Measurements from ENCODE around the gene KRTAP22-2. TPM values are rescaled to one million over a fixed set of nuclear protein-coding genes. Genes with fewer than 3 reads are reported as not detected.

KRTAP22-2 gene
- total RNA-seq, 1 donor from 2014 or later = not detected

GRCh38 chr21:30567617-30568016 lies 22.6 kb downstream of the KRTAP22-2 start:
- ATAC-seq = peak; percentile 83

GRCh38 chr21:30563630-30564029 lies 26.6 kb downstream of the KRTAP22-2 start:
- intact Hi-C loops (cut with micrococcal nuclease) = no loop called here
- no peak for ATAC-seq

More at GRCh38 chr21:30567617-30568016, 22.6 kb downstream of the KRTAP22-2 start:
- DNase-seq = no peak
- intact Hi-C loops (cut with micrococcal nuclease) = no loop called here

GRCh38 chr21:30563072-30563471 lies 27.1 kb downstream of the KRTAP22-2 start:
- intact Hi-C loops (cut with micrococcal nuclease) = no loop called here
- ATAC-seq (no peak), DNase-seq (no peak)

More at GRCh38 chr21:30563630-30564029, 26.6 kb downstream of the KRTAP22-2 start:
- DNase-seq = no peak

- intact Hi-C loops (cut with micrococcal nuclease) = no loop called here
- no peak for ATAC-seq
- no peak for DNase-seq
These were observed 28.2 kb downstream of the KRTAP22-2 start for GRCh38 chr21:30561957-30562356.

GRCh38 chr21:30561264-30561895 lies 28.8 kb downstream of the KRTAP22-2 start, which contains the start of gene KRTAP19-7:
KRTAP19-7 (minus strand) TSS chr21:30561314; CDS start chr21:30561289, 25 bp downstream.
- intact Hi-C loops (cut with micrococcal nuclease) = no loop called here

GRCh38 chr21:30555095-30555494 lies 35.1 kb downstream of the KRTAP22-2 start:
- ATAC-seq = no peak
- intact Hi-C loops (cut with micrococcal nuclease) = no loop called here
- no peak for DNase-seq

More at GRCh38 chr21:30561264-30561895, 28.8 kb downstream of the KRTAP22-2 start, which contains the start of gene KRTAP19-7:
- no peak for DNase-seq
- no peak for ATAC-seq

- ATAC-seq (peak; percentile 63), DNase-seq (peak; percentile 25)
- intact Hi-C loops (cut with micrococcal nuclease) = no loop called here
These were observed 37.4 kb downstream of the KRTAP22-2 start for GRCh38 chr21:30552782-30553181.

GRCh38 chr21:30541764-30542163 lies 48.4 kb downstream of the KRTAP22-2 start, which contains the start of gene KRTAP19-6:
KRTAP19-6 (minus strand) TSS chr21:30541864; CDS start chr21:30541833, 31 bp downstream.
- no peak for DNase-seq
- no peak for ATAC-seq
- intact Hi-C loops (cut with micrococcal nuclease) = no loop called here

Other genes with a start within 250 kb of the KRTAP22-2 start
- not detected for gene KRTAP23-1, start 241.8 kb downstream of the KRTAP22-2 start, total RNA-seq
- gene KRTAP13-2, start 218.1 kb downstream of the KRTAP22-2 start, total RNA-seq = not detected
- gene KRTAP13-1, start 194.4 kb downstream of the KRTAP22-2 start, total RNA-seq = not detected
- gene KRTAP13-3, start 164.5 kb downstream of the KRTAP22-2 start, total RNA-seq = not detected
- gene KRTAP13-4, start 160.2 kb downstream of the KRTAP22-2 start, total RNA-seq = not detected
- not detected for gene KRTAP15-1, start 150.1 kb downstream of the KRTAP22-2 start, total RNA-seq
- not detected for gene KRTAP19-1, start 110.0 kb downstream of the KRTAP22-2 start, total RNA-seq
- not detected for gene KRTAP19-2, start 103.0 kb downstream of the KRTAP22-2 start, total RNA-seq
- gene KRTAP19-3, start 98.4 kb downstream of the KRTAP22-2 start, total RNA-seq = not detected
- not detected for gene KRTAP19-4, start 93.2 kb downstream of the KRTAP22-2 start, total RNA-seq
- not detected for gene KRTAP19-5, start 88.3 kb downstream of the KRTAP22-2 start, total RNA-seq
- gene KRTAP19-6, start 48.5 kb downstream of the KRTAP22-2 start, total RNA-seq = not detected
- not detected for gene KRTAP19-7, start 29.1 kb downstream of the KRTAP22-2 start, total RNA-seq
- not detected for gene KRTAP6-3, start 2.0 kb upstream of the KRTAP22-2 start, total RNA-seq
- gene KRTAP6-2, start 8.5 kb upstream of the KRTAP22-2 start, total RNA-seq = not detected
- not detected for gene KRTAP22-1, start 10.7 kb upstream of the KRTAP22-2 start, total RNA-seq
- gene KRTAP6-1, start 23.5 kb upstream of the KRTAP22-2 start, total RNA-seq = not detected
- not detected for gene KRTAP20-1, start 26.0 kb upstream of the KRTAP22-2 start, total RNA-seq
- not detected for gene KRTAP20-4, start 30.2 kb upstream of the KRTAP22-2 start, total RNA-seq
- gene KRTAP20-2, start 44.8 kb upstream of the KRTAP22-2 start, total RNA-seq = not detected
- gene KRTAP20-3, start 52.5 kb upstream of the KRTAP22-2 start, total RNA-seq = not detected
- gene KRTAP21-3, start 128.4 kb upstream of the KRTAP22-2 start, total RNA-seq = not detected
- not detected for gene KRTAP21-2, start 156.9 kb upstream of the KRTAP22-2 start, total RNA-seq
- gene KRTAP21-1, start 165.0 kb upstream of the KRTAP22-2 start, total RNA-seq = not detected
- not detected for gene KRTAP8-1, start 222.9 kb upstream of the KRTAP22-2 start, total RNA-seq
- gene KRTAP7-1, start 239.4 kb upstream of the KRTAP22-2 start, total RNA-seq = not detected